ENCODE measurements around the gene OSBPL2.

OSBPL2 gene

GRCh38 chr20:62338294-62338620, 99.9 kb downstream of the OSBPL2 start:
- TF ChIP-seq CTCF (IDR thresholded peaks at IDR 0.05; ENCODE audit: low read depth, low read length, missing control alignments): no peak
- DNase-seq (ENCODE audit: extremely low read depth, low read depth): no peak
- H3K4me3 ChIP-seq (replicated peaks; ENCODE audit: low read depth, low read length): no peak overlapping the region

GRCh38 chr20:62339647-62340062, 101.3 kb downstream of the OSBPL2 start:
- TF ChIP-seq CTCF (IDR thresholded peaks at IDR 0.05; ENCODE audit: low read depth, low read length, missing control alignments): no peak
- no peak for DNase-seq (ENCODE audit: extremely low read depth, low read depth)
- H3K4me3 ChIP-seq (replicated peaks; ENCODE audit: low read depth, low read length): no peak overlapping the region

GRCh38 chr20:62342910-62343309, 104.6 kb downstream of the OSBPL2 start:
- no peak overlapping the region for H3K4me3 ChIP-seq (replicated peaks; ENCODE audit: low read depth, low read length)
- DNase-seq (ENCODE audit: extremely low read depth, low read depth): no peak
- TF ChIP-seq CTCF (IDR thresholded peaks at IDR 0.05; ENCODE audit: low read depth, low read length, missing control alignments): no peak

GRCh38 chr20:62344092-62344491, 105.8 kb downstream of the OSBPL2 start:
- no peak for DNase-seq (ENCODE audit: extremely low read depth, low read depth)
- no peak for TF ChIP-seq CTCF (IDR thresholded peaks at IDR 0.05; ENCODE audit: low read depth, low read length, missing control alignments)
- H3K4me3 ChIP-seq (replicated peaks; ENCODE audit: low read depth, low read length): no peak overlapping the region

- H3K4me3 ChIP-seq (replicated peaks; ENCODE audit: low read depth, low read length): no peak overlapping the region
- no peak for DNase-seq (ENCODE audit: extremely low read depth, low read depth)
- TF ChIP-seq CTCF (IDR thresholded peaks at IDR 0.05; ENCODE audit: low read depth, low read length, missing control alignments): no peak
Observed at GRCh38 chr20:62344782-62345181, 106.5 kb downstream of the OSBPL2 start.

Data from HFF-Myc (cell line).